MV-4-11 (cell line): Measurements from ENCODE around the gene SLC25A40.
"Not testable (repeated sequence)": the region's sequence is repeated elsewhere in the genome, so short reads cannot be mapped to it uniquely, and the experiment has no call there.

Experiments
- DNase-seq: peaks from one replicate; lab custom pipeline; 2025; lab: John Stamatoyannopoulos, UW

The SLC25A40 gene, protein sequence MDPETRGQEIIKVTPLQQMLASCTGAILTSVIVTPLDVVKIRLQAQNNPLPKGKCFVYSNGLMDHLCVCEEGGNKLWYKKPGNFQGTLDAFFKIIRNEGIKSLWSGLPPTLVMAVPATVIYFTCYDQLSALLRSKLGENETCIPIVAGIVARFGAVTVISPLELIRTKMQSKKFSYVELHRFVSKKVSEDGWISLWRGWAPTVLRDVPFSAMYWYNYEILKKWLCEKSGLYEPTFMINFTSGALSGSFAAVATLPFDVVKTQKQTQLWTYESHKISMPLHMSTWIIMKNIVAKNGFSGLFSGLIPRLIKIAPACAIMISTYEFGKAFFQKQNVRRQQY

GRCh38 chr7:87876040-87876868 is at the start of gene SLC25A40, which contains the start of gene DBF4:
TSS of gene SLC25A40 (minus strand) at chr7:87876360. CDS start at chr7:87858727, 17,633 bp downstream.
TSS of gene DBF4 (plus strand) at chr7:87876493. CDS start at chr7:87876733, 240 bp downstream.
- DNase-seq, result peak; percentile 92

DNA sequence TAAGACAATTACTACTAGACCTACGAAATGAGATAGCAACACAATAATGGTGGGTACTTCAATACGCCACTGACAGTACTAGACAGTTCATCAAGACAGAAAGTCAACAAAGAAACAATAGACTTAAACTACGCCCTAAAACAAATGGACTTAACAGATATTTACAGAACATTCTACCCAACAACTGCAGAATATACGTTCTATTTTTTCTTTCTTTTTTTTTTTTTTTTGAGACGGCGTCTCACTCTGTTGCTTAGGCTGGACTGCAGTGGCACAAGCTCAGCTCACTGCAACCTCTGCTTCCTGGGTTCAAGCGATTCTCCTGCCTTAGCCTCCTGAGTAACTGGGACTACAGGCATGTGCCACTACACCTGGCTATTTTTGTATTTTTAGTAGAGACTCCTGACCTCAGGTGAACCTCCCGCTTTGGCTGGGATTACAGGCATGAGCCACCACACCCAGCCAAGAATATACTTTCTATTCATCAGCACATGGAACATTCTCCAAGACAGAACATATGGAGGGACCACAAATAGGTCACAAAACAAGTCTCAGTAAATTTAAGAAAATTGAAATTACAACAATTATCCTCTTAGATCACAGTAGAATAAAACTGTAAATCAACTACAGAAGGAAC is 46.7 kb upstream of the SLC25A40 start:
- not testable (repeated sequence) for DNase-seq

DNA sequence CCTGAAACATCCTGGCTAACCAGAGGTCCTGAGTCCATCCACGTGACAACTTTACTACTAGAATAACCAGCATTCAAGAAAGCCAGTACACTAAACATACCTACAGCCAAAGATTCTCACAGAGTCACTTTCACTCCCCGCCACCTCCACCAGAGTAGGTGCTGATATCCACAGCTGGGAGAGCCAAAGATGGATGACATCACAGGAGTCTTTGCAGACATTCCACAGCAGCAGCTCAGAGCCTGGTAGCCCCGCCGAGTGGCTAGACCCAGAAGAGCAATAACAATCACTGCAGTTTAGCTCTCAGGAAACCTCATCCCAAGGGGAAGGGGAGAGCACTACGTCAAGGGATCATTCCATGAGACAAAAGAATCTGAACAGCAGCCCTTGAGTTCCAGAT is 44.4 kb upstream of the SLC25A40 start:
- DNase-seq, result no peak

- DNase-seq, result no peak
Measured at GRCh38 chr7:87919875-87920274, 43.7 kb upstream of the SLC25A40 start.

- no peak for DNase-seq
Measured at GRCh38 chr7:87918740-87919139, 42.6 kb upstream of the SLC25A40 start.

- DNase-seq, result peak; percentile 52
Measured at GRCh38 chr7:87912121-87912520, 36.0 kb upstream of the SLC25A40 start.

DNA sequence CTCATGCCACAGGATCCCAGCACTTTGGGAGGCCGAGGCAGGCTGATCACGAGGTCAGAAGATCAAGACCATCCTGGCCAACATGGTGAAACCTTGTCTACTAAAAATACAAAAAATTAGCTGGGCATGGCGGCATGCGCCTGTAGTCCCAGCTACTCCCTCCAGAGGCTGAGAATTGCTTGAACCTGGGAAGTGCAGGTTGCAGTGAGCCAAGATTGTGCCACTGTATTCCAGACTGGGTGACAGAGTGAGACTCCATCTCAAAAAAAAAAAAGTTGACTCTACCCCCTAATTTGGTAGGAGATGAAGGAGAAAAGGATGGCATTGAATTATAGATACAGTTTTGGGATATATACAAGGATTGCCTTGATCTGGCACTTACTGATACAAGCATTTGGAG is 32.7 kb upstream of the SLC25A40 start:
- not testable (repeated sequence) for DNase-seq

DNA sequence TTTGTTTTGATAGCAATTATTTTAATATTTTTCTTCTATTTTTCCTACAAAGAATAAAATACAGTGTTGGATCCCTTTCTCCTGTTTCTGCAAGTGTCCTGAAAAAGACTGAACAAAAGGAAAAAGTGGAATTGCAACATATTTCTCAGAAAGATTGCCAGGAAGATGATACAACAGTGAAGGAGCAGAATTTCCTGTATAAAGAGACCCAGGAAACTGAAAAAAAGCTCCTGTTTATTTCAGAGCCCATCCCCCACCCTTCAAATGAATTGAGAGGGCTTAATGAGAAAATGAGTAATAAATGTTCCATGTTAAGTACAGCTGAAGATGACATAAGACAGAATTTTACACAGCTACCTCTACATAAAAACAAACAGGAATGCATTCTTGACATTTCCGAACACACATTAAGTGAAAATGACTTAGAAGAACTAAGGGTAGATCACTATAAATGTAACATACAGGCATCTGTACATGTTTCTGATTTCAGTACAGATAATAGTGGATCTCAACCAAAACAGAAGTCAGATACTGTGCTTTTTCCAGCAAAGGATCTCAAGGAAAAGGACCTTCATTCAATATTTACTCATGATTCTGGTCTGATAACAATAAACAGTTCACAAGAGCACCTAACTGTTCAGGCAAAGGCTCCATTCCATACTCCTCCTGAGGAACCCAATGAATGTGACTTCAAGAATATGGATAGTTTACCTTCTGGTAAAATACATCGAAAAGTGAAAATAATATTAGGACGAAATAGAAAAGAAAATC is 31.2 kb upstream of the SLC25A40 start:
- not testable (repeated sequence) for DNase-seq

GRCh38 chr7:87899255-87899654 is 23.1 kb upstream of the SLC25A40 start:
- no peak for DNase-seq

DNA sequence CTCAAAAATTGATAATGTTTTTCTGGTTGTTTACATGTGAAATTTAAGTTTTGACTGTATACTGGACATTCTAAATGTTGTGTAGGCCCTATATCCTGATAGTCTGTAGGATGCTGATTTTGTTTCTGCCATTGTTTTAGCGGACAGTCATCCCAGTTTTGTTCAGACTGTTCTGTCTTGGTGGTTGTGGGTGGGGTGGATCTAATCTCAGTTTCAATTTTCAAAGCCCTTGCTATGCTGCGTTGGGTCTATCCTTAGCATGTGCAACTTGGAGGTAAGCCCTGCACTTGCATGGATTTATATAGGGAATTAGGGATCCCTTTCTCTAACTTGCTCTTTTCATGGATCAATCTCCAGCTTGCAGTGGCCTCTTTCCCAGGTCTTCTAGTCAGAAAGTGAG is 19.2 kb upstream of the SLC25A40 start:
- DNase-seq, result no peak

DNA sequence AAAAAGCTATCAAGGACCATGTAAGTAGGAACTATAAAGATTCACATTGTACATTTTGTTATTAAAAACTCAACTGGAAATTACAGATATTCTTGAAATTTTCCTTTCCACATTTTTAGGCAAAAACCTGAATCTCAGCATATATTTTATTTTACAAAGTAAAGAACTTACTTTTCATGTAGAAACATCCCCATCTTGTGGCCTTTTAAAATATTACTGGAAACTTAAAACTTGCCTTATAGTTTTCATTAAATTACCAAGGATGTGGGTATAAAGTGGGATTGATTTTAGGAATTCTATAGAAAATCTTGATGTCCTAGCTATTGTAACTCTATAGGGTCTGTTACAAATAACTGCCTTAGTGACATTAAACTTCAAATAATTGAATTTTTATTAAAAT is 10.7 kb upstream of the SLC25A40 start:
- DNase-seq, result peak; percentile 19

DNA sequence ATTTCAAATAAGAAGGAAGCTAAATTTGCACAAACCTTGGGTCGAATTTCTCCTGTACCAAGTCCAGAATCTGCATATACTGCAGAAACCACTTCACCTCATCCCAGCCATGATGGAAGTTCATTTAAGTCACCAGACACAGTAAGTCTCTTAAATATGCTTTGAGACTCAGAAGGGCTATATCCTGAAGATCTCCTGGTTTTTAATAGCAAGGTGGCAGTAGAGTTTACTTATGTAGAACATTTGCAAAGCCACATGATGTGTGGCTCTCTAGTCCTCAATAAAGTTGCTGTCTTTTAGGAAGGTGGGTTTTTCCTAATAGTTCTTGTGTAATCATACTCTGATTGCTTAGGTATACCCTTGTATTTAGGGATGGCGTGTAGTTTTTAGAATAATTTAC is 8.9 kb upstream of the SLC25A40 start:
- DNase-seq, result no peak

GRCh38 chr7:87882151-87882937 is 6.2 kb upstream of the SLC25A40 start:
- DNase-seq, result no peak

GRCh38 chr7:87878208-87878735 is 2.1 kb upstream of the SLC25A40 start:
- no peak for DNase-seq

DNA sequence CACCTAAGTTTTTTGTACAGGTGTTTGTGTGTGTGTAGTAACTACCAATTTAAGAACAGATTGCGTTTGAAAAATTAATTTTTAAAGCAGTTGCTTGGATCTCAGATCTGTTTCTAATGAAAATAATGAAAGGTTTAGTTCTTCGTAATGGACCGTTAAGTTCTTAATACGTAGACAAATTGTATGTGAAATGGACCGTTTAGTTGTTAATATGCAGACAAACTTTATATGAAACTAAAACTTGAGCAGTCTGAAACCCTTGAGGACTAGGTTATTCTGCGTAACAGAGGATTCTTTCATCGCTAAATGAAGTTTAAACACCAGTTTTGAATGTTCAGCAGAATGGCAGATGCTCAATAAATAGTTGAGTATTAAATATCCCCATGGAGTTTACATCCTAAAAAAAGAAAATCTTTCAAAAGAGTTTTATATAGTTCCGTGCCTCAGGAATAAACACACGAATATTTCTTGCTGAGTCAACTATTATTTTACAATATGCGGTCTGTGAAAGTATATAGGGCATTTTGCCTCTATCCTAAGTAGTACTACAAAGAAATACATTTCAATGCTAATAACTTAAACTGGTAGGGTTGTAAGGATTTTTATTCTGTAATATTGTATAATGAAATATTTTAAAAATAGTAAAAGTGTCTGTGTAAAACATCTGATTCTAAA is 1.3 kb upstream of the SLC25A40 start:
- no peak for DNase-seq

- DNase-seq, result peak; percentile 42
Measured at GRCh38 chr7:87876869-87877234, 692 bp upstream of the SLC25A40 start.

DNA sequence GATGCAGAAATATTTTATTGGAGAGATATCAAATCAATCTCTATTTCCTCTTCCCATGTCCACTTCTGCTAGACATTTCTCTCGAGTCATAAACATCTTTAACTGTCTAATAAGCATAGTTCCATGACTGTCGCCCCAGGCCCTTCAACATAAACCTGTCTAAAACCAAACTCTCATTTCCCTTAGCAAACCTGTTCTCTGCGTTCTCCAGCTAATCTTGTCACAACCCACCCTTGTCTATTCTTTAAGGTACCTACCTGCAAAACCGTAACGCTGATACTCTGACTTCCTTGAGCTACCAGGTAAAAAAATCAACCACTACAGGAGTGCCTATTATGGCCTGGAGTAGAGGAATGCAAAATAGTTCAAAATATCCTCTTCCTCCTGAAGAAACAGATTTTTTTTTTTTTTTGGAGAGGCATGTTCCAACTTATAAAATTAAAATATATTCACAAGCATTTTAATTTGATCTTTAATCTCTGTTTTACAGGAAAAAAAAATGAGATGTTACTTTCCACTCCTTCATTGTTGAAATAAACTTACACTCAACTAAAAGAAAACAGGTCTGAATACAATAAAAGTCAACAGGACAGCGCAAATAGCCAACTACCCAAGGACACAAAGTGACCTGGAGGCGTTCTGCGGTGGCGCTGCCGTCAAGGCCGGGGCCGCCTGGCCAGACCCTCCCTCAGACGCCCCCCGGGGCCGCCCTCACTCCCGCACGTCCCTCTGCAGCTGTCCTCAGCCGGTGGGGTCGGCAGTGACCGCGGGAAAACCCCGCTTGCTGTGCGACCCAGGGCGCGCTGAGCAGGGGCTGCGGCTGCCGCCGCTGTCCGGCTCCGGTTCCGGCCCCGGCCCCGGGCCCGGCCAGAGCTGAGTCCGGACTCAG is 765 bp downstream of the SLC25A40 start:
- DNase-seq, result no peak

DNA sequence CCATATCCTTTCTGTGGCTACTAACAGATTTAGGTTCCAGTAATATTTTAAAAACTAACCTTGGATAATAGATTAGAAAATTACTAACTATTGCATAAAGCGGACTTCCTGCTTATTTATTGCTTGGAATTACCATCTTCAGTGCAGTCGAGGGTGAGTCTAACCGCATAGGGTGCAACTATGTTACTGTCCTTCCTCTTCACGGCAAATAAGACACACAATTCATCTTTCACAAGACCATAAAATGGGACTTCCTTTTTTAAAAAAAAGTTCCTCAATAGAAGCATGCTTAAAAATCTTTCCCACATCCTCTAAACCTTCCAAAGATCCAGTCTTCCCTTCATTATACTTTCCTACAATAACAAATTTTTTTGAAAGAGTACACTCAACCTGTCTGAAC is 2.1 kb downstream of the SLC25A40 start:
- DNase-seq, result peak; percentile 94

DNA sequence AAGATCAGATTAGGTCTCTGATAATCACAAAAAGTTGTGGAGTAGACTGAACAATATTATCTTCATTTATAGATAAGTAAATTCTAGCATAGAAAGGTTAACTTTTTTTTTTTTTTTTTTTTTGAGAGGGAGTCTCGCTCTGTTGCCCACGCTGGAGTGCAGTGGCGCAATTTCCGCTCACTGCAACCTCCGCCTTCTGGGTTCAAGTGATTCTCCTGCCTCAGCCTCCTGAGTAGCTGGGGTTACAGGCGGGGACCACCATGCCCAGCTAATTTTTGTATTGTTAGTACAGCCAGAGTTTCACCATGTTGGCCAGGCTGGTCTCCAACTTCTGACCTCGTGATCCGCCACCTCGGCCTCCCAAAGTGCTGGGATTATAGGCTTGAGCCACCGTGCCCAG is 2.8 kb downstream of the SLC25A40 start:
- DNase-seq, result not testable (repeated sequence)
